ENCODE measurements around the gene ABR. TPM values are rescaled to one million over a fixed set of nuclear protein-coding genes. Genes with fewer than 3 reads are reported as not detected.
A peak's percentile ranks its signal among the peaks of the same experiment; 100 is the strongest.

Gene ABR
- total RNA-seq, 1 donor = 156 TPM

GRCh38 chr17:1217089-1217385, 37.3 kb upstream of the ABR start:
- no peak for DNase-seq (ENCODE audit: insufficient read length, low spot score, missing footprints)
- H3K27ac ChIP-seq (ENCODE audit: low read depth, low read length) = no peak overlapping the region
- no peak for TF ChIP-seq CTCF (IDR thresholded peaks at IDR 0.05; ENCODE audit: extremely low read depth, low read depth, low read length)
- no peaks in the 10 kb centered on the region for H3K9me3 ChIP-seq (ENCODE audit: low read depth, low read length)
- peaks cover 34% of the 10 kb centered on the region for H3K27me3 ChIP-seq (ENCODE audit: insufficient read depth, low read length)
- H3K4me1 ChIP-seq (ENCODE audit: insufficient read depth, low read length) = no peaks in the 10 kb centered on the region
- no peaks in the 10 kb centered on the region for H3K79me2 ChIP-seq (ENCODE audit: insufficient read depth, low read length)
- no peaks in the 10 kb centered on the region for H3K36me3 ChIP-seq (ENCODE audit: insufficient read depth, low read length)
- H3K4me2 ChIP-seq (ENCODE audit: insufficient read depth, low read length) = no peak overlapping the region
- H4K20me1 ChIP-seq (ENCODE audit: insufficient read depth, low read length) = no peaks in the 10 kb centered on the region
- H3K4me3 ChIP-seq (ENCODE audit: insufficient read depth, low read length) = no peak overlapping the region
- H2AFZ ChIP-seq (ENCODE audit: low read length) = no peak overlapping the region

- H3K9me3 ChIP-seq (ENCODE audit: low read depth, low read length) = no peaks in the 10 kb centered on the region
- H3K27me3 ChIP-seq (ENCODE audit: insufficient read depth, low read length) = peaks cover 37% of the 10 kb centered on the region
- H4K20me1 ChIP-seq (ENCODE audit: insufficient read depth, low read length) = no peaks in the 10 kb centered on the region
- DNase-seq (ENCODE audit: insufficient read length, low spot score, missing footprints) = peak; percentile 67
- no peak overlapping the region for H3K4me3 ChIP-seq (ENCODE audit: insufficient read depth, low read length)
- H3K4me2 ChIP-seq (ENCODE audit: insufficient read depth, low read length) = no peak overlapping the region
- no peaks in the 10 kb centered on the region for H3K79me2 ChIP-seq (ENCODE audit: insufficient read depth, low read length)
- no peak overlapping the region for H3K27ac ChIP-seq (ENCODE audit: low read depth, low read length)
- H2AFZ ChIP-seq (ENCODE audit: low read length) = no peak overlapping the region
- no peaks in the 10 kb centered on the region for H3K4me1 ChIP-seq (ENCODE audit: insufficient read depth, low read length)
- TF ChIP-seq CTCF (IDR thresholded peaks at IDR 0.05; ENCODE audit: extremely low read depth, low read depth, low read length) = no peak
- no peaks in the 10 kb centered on the region for H3K36me3 ChIP-seq (ENCODE audit: insufficient read depth, low read length)
Observed at GRCh38 chr17:1216217-1217088, 36.7 kb upstream of the ABR start.

- no peak overlapping the region for H3K4me3 ChIP-seq (ENCODE audit: insufficient read depth, low read length)
- no peaks in the 10 kb centered on the region for H3K9me3 ChIP-seq (ENCODE audit: low read depth, low read length)
- H3K4me2 ChIP-seq (ENCODE audit: insufficient read depth, low read length) = no peak overlapping the region
- H2AFZ ChIP-seq (ENCODE audit: low read length) = no peak overlapping the region
- H3K36me3 ChIP-seq (ENCODE audit: insufficient read depth, low read length) = no peaks in the 10 kb centered on the region
- no peaks in the 10 kb centered on the region for H3K4me1 ChIP-seq (ENCODE audit: insufficient read depth, low read length)
- H4K20me1 ChIP-seq (ENCODE audit: insufficient read depth, low read length) = no peaks in the 10 kb centered on the region
- H3K27ac ChIP-seq (ENCODE audit: low read depth, low read length) = no peak overlapping the region
- no peak for TF ChIP-seq CTCF (IDR thresholded peaks at IDR 0.05; ENCODE audit: extremely low read depth, low read depth, low read length)
- H3K27me3 ChIP-seq (ENCODE audit: insufficient read depth, low read length) = peaks cover 41% of the 10 kb centered on the region
- DNase-seq (ENCODE audit: insufficient read length, low spot score, missing footprints) = peak; percentile 44
- H3K79me2 ChIP-seq (ENCODE audit: insufficient read depth, low read length) = no peaks in the 10 kb centered on the region
Observed at GRCh38 chr17:1212946-1213345, 33.2 kb upstream of the ABR start.

GRCh38 chr17:1211287-1211686, 31.5 kb upstream of the ABR start:
- H4K20me1 ChIP-seq (ENCODE audit: insufficient read depth, low read length) = no peaks in the 10 kb centered on the region
- TF ChIP-seq CTCF (IDR thresholded peaks at IDR 0.05; ENCODE audit: extremely low read depth, low read depth, low read length) = no peak
- no peak overlapping the region for H3K27ac ChIP-seq (ENCODE audit: low read depth, low read length)
- H3K79me2 ChIP-seq (ENCODE audit: insufficient read depth, low read length) = no peaks in the 10 kb centered on the region
- no peak overlapping the region for H3K4me2 ChIP-seq (ENCODE audit: insufficient read depth, low read length)
- no peaks in the 10 kb centered on the region for H3K36me3 ChIP-seq (ENCODE audit: insufficient read depth, low read length)
- H2AFZ ChIP-seq (ENCODE audit: low read length) = no peak overlapping the region
- no peaks in the 10 kb centered on the region for H3K4me1 ChIP-seq (ENCODE audit: insufficient read depth, low read length)
- H3K27me3 ChIP-seq (ENCODE audit: insufficient read depth, low read length) = peaks cover 28% of the 10 kb centered on the region
- no peaks in the 10 kb centered on the region for H3K9me3 ChIP-seq (ENCODE audit: low read depth, low read length)
- H3K4me3 ChIP-seq (ENCODE audit: insufficient read depth, low read length) = no peak overlapping the region
- DNase-seq (ENCODE audit: insufficient read length, low spot score, missing footprints) = peak; percentile 15
